GM18858 (cell line): ENCODE data around the gene IRS1.
A peak's percentile ranks its signal among the peaks of the same experiment; 100 is the strongest.
"Not testable (repeated sequence)": the region's sequence is repeated elsewhere in the genome, so short reads cannot be mapped to it uniquely, and the experiment has no call there.

ENCODE experiments used
- ATAC-seq: cut with Tn5 transposase; IDR thresholded peaks from one replicate; pipeline ENCODE4 v1.9.1; 2021; ENCODE audit not compliant: unreplicated experiment

The IRS1 gene, protein sequence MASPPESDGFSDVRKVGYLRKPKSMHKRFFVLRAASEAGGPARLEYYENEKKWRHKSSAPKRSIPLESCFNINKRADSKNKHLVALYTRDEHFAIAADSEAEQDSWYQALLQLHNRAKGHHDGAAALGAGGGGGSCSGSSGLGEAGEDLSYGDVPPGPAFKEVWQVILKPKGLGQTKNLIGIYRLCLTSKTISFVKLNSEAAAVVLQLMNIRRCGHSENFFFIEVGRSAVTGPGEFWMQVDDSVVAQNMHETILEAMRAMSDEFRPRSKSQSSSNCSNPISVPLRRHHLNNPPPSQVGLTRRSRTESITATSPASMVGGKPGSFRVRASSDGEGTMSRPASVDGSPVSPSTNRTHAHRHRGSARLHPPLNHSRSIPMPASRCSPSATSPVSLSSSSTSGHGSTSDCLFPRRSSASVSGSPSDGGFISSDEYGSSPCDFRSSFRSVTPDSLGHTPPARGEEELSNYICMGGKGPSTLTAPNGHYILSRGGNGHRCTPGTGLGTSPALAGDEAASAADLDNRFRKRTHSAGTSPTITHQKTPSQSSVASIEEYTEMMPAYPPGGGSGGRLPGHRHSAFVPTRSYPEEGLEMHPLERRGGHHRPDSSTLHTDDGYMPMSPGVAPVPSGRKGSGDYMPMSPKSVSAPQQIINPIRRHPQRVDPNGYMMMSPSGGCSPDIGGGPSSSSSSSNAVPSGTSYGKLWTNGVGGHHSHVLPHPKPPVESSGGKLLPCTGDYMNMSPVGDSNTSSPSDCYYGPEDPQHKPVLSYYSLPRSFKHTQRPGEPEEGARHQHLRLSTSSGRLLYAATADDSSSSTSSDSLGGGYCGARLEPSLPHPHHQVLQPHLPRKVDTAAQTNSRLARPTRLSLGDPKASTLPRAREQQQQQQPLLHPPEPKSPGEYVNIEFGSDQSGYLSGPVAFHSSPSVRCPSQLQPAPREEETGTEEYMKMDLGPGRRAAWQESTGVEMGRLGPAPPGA (N-terminal part only)

DNA sequence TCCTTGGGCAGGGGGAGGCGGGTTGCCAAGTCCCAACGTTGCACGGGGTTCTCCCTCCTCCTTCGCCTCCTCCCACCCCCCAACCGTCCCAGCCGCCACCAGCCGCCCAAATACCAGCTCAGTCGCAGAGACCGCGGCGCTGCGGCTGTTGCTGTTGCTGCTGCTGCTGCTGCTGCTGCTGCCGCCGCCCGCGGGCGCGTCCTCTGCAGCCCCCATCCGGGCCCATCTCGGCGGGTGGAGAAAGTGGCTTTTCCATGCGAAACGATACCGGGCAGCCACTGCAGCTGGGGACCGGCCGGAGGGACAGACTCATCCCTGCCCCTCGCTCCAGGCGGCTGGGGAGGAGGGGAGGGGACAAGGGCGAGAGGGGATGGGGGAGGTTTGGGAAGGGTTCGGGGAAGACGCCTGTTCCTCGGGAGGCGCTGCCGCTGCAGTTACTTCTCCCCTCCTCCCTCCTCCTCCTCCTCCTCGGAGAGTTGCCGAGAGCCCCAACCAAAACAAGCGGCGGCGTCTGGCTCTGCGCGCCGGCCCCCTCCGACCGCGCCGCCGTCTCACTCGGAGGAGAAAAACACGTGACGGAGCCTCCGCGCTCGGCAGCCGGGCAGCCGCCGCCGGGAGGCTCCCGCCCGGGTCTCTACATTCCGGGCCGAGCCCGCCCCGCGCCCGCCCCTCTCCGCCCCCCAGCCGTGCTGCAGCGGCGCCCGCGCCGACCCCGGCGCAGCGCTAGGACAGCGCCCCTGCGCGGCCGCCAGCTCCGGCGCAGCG lies at the start of gene IRS1:
Gene IRS1, minus strand, starts transcription at position 610 of the 765 bp plus-strand sequence. CDS start 1,082 bp downstream, outside the sequence.
- ATAC-seq = peak; percentile 24

DNA sequence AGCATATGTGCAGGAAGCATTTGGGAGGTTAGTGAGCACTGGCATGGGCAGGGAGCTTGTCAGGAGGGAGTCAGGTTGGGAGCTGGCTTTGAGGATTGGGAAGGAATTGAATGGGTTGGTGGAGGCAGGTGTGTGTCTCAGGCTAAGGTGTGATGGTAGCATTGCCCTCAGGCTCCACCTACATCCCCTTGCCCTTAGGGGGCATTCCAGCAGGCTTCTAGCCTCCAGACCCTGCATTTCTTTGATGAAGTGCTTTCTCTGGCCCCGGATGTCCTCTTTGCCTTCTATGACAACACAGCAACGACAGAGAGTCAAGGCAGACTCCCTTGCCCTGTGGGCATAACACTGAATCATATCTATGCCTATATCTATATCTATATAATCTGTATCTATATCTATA lies 49.7 kb upstream of the IRS1 start:
- no peak for ATAC-seq

DNA sequence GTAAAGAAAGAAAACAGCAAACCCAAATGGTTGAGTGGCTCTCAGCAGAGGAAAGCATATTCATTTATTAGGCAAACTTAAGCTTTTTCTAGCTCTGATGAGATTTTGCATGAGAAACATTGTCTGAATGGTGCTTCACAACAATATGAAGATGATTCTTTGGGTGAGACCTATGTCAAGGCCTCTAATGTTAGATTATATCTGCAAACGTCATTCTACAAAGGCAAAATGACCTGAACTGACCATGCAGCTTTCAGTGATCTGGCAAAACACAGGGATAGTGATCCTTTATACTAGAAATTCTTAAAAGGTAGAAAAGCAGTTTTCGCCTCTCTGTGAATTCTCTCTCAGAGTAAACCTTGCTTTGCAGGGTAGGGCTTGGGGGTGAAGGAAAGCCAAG lies 47.9 kb upstream of the IRS1 start:
- no peak for ATAC-seq

DNA sequence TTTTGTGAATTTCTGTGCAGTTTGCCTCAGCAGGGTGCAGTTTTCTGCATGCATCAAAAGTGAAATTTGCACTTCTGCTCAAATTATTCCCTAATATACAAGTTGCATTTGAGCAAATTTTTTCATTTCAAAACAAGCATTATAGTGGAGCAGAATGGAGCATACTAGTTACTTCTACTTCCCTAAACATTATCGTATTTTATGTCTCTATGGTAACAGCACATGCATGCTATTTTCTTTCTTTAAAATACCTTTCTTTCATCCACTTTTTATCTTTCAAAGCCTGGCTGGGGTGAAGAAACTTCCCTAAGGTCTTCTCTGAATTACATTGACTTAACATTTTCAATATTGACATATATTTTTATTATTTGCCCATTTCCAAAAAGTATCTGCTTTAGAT lies 47.5 kb upstream of the IRS1 start:
- ATAC-seq = no peak

GRCh38 chr2:226845386-226846116 lies 45.9 kb upstream of the IRS1 start:
- peak; percentile 42 for ATAC-seq

GRCh38 chr2:226843001-226843400 lies 43.4 kb upstream of the IRS1 start:
- ATAC-seq = not testable (repeated sequence)

DNA sequence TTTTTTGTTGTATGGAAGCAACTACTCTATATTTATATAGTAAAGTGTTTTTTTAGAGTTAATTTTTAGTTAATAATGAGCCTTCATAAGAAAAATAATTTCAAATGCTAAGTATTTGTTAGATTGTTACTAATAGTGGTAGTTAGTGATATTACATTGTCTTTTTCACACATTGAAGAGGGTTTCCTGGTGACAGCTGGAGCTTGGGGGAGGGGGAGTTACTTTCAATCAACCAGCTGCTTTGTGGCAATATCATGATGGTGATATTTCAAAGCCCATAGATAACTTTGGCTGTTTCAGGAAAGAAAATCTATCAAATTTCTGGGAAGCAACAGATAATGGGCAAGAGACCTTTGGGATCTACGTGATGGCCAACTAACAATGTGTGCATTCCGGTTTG lies 40.3 kb upstream of the IRS1 start:
- no peak for ATAC-seq

DNA sequence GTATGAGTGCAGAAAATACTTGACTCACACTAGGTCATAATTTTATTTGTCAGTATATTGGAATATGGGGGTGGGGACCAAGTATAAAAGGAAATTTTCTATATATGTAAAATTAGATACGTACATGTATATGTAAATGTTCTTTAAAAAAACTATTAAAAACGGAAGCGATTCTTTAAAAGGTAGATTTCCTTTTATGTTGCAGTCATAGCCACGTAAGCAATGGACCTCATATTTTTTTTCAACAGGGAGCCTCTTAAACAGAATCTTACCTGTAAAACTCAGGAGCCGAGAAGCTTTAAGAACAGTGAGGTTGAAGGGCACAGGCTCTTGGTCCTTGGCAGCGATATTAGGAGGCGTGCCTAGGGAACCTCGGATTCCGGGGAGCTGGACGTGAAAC lies 39.5 kb upstream of the IRS1 start:
- ATAC-seq = no peak

- no peak for ATAC-seq
These were observed 39.1 kb upstream of the IRS1 start for GRCh38 chr2:226838722-226839121.

DNA sequence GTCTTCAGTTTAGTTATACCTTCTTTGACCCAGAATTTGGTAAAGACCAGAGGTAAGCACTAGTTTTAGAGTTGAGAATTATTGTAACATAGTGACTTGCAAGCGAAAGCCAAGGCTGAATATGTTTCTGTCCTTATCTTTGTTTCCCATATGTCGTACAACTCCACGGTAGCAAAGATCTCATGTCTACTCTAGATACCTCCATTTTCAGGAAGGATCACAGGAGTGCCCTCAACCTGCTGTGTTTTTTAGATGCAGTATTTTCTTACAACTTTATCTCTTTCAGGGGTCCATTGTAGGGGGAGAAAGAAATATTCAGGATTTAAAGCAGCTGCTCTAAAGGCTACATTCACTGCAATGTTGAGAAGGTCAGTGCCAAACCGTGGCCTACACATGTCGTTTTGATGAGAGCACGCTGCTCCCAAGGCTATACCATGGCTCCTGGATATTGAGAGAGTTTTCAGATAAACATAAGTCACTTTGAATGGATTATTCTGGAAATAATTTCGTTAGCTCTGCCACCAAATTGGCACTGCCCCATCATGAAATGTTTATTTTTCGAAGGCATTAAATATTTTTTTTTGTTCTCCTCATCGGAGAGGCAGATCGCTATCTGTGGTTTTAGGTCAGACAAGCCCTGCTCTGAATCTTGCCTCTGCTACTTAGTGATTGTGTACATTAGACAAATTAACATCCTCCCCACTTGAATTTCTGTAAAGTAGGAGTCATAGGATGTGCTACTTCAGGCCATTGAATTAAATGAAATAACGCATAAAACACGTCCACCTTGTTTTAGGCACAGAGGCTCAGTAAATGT lies 38.4 kb upstream of the IRS1 start:
- ATAC-seq = no peak

GRCh38 chr2:226837334-226837733 lies 37.7 kb upstream of the IRS1 start:
- ATAC-seq = no peak

DNA sequence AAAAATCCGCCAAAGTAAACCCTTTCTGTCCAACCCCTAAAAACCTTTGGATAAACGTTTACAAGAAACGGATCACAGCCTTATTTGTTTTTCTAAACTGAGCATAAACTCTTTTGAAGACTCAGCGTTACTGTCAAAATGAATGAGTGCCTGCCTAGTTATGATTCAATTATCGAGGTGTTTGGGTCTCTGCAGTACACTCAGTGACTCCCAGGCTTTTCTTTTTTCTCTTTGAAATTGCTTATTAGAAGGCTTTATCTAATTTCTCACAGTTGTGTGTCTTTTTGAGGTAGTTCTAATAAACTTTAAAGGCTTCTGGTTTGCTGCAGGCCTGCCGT lies 36.9 kb upstream of the IRS1 start:
- peak; percentile 14 for ATAC-seq

- peak; percentile 88 for ATAC-seq
These were observed 36.4 kb upstream of the IRS1 start, which contains the start of gene RHBDD1 for GRCh38 chr2:226835796-226836547. RHBDD1 (plus strand) TSS chr2:226836054; CDS start chr2:226864694, 28,640 bp downstream.

DNA sequence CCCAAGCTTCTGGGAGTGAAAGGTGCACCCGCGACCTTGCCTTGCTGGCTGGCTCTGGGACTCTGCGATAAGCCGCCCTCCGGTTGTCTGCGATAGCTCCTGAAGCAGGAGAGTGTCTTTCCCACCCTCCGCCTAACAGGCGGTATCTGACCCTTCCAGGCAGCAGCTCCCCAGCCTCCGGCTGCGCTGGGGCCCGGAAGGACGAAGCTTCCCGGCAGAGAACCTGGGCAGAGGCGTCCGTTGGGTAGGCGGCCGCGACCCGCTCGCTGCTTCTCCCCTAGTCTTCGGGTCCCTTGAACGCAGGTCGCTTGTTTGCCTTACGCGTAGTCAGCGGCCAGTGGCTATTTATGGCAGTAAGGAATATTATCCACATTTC lies 35.8 kb upstream of the IRS1 start:
- ATAC-seq = no peak

GRCh38 chr2:226834880-226835279 lies 35.3 kb upstream of the IRS1 start:
- not testable (repeated sequence) for ATAC-seq

GRCh38 chr2:226832061-226832460 lies 32.4 kb upstream of the IRS1 start:
- ATAC-seq = no peak

DNA sequence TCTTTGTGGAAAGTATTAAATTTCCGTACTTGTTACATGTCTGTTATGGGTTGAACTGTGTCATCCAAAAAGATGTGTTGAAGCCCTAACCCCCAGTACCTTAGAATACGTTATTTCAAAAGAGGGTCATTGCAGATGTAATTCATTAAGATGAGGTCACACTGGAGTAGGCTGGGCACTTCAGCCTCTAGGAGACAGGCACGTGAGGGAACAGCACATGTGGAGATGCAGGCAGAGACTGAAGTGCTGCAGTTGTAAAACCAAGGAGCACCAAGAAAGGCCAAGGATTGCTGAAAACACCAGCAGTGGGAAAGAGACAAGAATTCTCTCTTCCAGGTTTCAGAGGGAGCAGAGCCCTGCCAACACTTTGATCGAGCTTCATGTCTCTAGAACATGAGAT lies 31.6 kb upstream of the IRS1 start:
- ATAC-seq = no peak

GRCh38 chr2:226829721-226830631 lies 30.4 kb upstream of the IRS1 start:
- ATAC-seq = no peak
